ENCODE data around the gene CCDC169. TPM values are rescaled to one million over a fixed set of nuclear protein-coding genes. Genes with fewer than 3 reads are reported as not detected.

Gene CCDC169
- polyA plus RNA-seq, 1 experiment = 0.28 TPM

- ChIA-PET POLR2A (no interaction called here), CTCF (interaction anchor here (0.6 to 1.4 kb wide), 3 partner anchors 9 to 443 kb away, joined by 3 to 5 read pairs (median 4); no protein-coding TSS in a partner anchor)
- Histone ChIP-seq H3K27me3 (ENCODE audit: control insufficient read depth, insufficient read depth, low read length) (no peaks in the 10 kb centered on the region), H3K36me3 (ENCODE audit: control insufficient read depth, insufficient read depth, low read length) (no peaks in the 10 kb centered on the region), H3K4me3 (ENCODE audit: low read depth, low read length) (no peak overlapping the region)
- DNase-seq (ENCODE audit: low read depth) = no peak
- TF ChIP-seq CTCF (IDR thresholded peaks at IDR 0.05; ENCODE audit: insufficient read depth, low read depth, low read length) = no peak
Measured at GRCh38 chr13:36293497-36293896, 4.1 kb downstream of the CCDC169 start.

- CTCF ChIA-PET = no interaction called here
Measured at GRCh38 chr13:36288794-36289391, 8.7 kb downstream of the CCDC169 start.

DNA sequence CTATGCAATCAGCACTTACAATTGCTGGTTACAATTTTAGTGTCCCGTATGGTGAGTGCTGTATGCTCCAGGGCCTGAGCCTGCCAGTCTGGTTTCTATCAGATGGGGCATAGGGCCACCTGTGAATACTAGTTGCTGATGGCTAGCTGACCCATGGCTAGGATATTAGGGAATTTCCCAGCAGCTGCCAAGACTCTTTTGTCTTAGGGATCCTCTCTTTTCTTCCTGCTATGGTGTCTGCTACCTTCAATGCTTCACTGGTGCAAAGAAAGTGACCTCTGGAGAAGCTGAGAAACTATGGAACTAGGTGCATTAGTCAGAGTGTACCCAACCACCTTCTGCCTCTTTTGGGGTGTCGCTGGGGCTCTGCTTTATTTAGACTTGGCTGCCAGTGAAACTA lies 11.6 kb downstream of the CCDC169 start:
- CTCF ChIA-PET = interaction anchor here (5.2 to 15.4 kb wide), 2 partner anchors 309 to 449 kb away, joined by 57 to 296 read pairs; no protein-coding TSS in a partner anchor

More at GRCh38 chr13:36288794-36289391, 8.7 kb downstream of the CCDC169 start:
- Histone ChIP-seq H3K4me3 (ENCODE audit: low read depth, low read length) (no peak overlapping the region), H3K27me3 (ENCODE audit: control insufficient read depth, insufficient read depth, low read length) (no peaks in the 10 kb centered on the region), H3K36me3 (ENCODE audit: control insufficient read depth, insufficient read depth, low read length) (no peaks in the 10 kb centered on the region)
- DNase-seq (ENCODE audit: low read depth) = no peak
- TF ChIP-seq CTCF (IDR thresholded peaks at IDR 0.05; ENCODE audit: insufficient read depth, low read depth, low read length) = no peak
- POLR2A ChIA-PET = no interaction called here

DNA sequence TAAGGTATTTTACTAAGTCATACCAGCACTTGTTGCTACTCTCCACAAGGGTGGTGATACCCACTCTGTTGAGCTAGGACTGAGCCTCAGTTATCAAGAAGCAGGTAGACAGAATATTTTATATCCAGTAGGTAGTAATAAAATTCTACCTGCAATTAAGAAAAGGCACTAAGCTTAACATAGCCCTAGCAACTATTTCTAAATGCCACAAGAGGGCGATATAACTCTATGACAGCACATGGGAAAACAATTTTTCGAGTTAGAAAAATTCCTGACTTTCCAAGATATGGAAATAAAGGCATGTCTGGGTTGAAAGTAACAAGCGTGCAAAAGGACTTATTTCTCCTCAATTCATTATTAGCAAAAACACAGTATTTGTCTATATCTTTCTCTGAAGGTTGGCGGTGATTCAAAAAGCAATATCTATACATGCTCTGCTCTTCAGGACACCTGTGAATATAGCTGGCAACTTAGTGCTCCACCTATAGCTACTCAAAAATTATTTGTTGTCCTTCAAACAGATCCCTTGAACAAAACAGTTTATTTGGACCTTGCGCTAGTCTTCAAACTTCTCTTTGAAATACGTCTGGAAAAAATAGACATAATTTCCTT lies 14.7 kb downstream of the CCDC169 start:
- Histone ChIP-seq H3K36me3 (ENCODE audit: control insufficient read depth, insufficient read depth, low read length) (no peaks in the 10 kb centered on the region), H3K27me3 (ENCODE audit: control insufficient read depth, insufficient read depth, low read length) (no peaks in the 10 kb centered on the region), H3K4me3 (ENCODE audit: low read depth, low read length) (no peak overlapping the region)
- no peak for DNase-seq (ENCODE audit: low read depth)
- TF ChIP-seq CTCF (IDR thresholded peaks at IDR 0.05; ENCODE audit: insufficient read depth, low read depth, low read length) = peak; percentile 74
- CTCF ChIA-PET = interaction anchor here (0.6 to 15.4 kb wide), 35 partner anchors 8 to 890 kb away, joined by 3 to 296 read pairs (median 3); partner anchors contain the start of gene CCDC169
- POLR2A ChIA-PET = no interaction called here

More for the DNA sequence above, 11.6 kb downstream of the CCDC169 start:
- Histone ChIP-seq H3K27me3 (ENCODE audit: control insufficient read depth, insufficient read depth, low read length) (no peaks in the 10 kb centered on the region), H3K4me3 (ENCODE audit: low read depth, low read length) (no peak overlapping the region), H3K36me3 (ENCODE audit: control insufficient read depth, insufficient read depth, low read length) (no peaks in the 10 kb centered on the region)
- TF ChIP-seq CTCF (IDR thresholded peaks at IDR 0.05; ENCODE audit: insufficient read depth, low read depth, low read length) = no peak
- POLR2A ChIA-PET = no interaction called here
- no peak for DNase-seq (ENCODE audit: low read depth)

DNA sequence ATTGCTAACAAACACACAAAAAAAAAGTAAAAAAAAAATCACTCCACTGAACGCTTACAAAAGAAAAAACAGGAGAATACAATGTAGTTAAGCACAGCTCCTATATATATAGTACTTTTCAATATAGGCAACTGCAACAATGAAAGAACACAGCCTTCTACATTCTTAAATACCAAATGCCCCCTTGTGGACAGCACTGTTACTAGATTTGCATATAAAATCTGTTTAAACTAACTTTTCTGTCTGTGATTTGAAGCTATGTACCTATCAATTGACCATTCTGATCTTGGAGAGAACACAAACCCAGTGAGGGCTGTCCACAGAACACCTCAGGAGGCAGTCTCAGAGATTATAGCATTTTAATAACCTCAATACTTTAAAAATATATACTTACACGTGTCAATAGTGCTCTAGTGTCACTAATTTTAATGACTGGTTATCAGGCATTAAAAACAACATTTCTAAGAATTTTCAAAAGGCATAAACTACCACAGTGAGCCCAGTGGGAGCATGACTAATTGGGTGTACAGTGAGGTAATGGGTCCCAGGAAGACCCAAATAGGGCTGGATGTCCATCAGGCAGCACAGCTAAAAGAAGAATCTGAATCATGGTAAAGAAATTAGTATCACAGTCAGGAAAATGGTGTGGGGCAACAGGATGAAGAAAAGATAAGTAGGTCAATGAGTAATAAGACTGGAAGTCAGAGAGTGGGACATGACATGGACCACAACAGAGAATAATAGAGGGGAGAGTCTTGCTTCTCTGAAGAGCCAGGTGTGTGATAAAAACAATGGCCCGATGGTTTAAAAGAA lies 22.2 kb downstream of the CCDC169 start:
- no peak for DNase-seq (ENCODE audit: low read depth)
- TF ChIP-seq CTCF (IDR thresholded peaks at IDR 0.05; ENCODE audit: insufficient read depth, low read depth, low read length) = peak; percentile 63
- Histone ChIP-seq H3K4me3 (ENCODE audit: low read depth, low read length) (no peak overlapping the region), H3K27me3 (ENCODE audit: control insufficient read depth, insufficient read depth, low read length) (no peaks in the 10 kb centered on the region), H3K36me3 (ENCODE audit: control insufficient read depth, insufficient read depth, low read length) (no peaks in the 10 kb centered on the region)
- ChIA-PET POLR2A (no interaction called here), CTCF (interaction anchor here (0.5 to 15.4 kb wide), 17 partner anchors 9 to 707 kb away, joined by 3 to 296 read pairs (median 4); partner anchors contain the start of gene CCDC169)
